Measurements from ENCODE around the gene PEAK1. TPM values are rescaled to one million over a fixed set of nuclear protein-coding genes. Genes with fewer than 3 reads are reported as not detected.

PEAK1 gene
- total and polyA plus RNA-seq, 3 donors from 2014 or later, result 33.2 to 130 (median 107) TPM

- Histone ChIP-seq H3K27ac (no peak overlapping the region), H3K9me3 (no peaks in the 10 kb centered on the region), H3K27me3 (no peaks in the 10 kb centered on the region), H3K4me1 (no peaks in the 10 kb centered on the region), H3K4me3 (no peak overlapping the region), H3K36me3 (ENCODE audit: low read depth, missing control alignments) (no peaks in the 10 kb centered on the region)
- TF ChIP-seq CTCF (IDR thresholded peaks at IDR 0.05) (no peak), POLR2A (IDR thresholded peaks at IDR 0.05) (no peak)
- 89 to 93% methylated on average over 7 of the region's 7 CpGs for WGBS, 2 donors
- intact Hi-C loops (cut with DNase I; ENCODE audit: low total_unique reads), result no loop called here
- no peak for DNase-seq
Observed at GRCh38 chr15:77127626-77128025, 292.3 kb downstream of the PEAK1 start.

- WGBS, 2 donors, result 73 to 94% methylated on average over 3 of the region's 3 CpGs
- no peak overlapping the region for H3K27ac ChIP-seq
- H3K27me3 ChIP-seq, result no peaks in the 10 kb centered on the region
- no peaks in the 10 kb centered on the region for H3K4me1 ChIP-seq
- H3K9me3 ChIP-seq, result no peaks in the 10 kb centered on the region
- H3K4me3 ChIP-seq, result no peak overlapping the region
- no peaks in the 10 kb centered on the region for H3K36me3 ChIP-seq (ENCODE audit: low read depth, missing control alignments)
- intact Hi-C loops (cut with DNase I; ENCODE audit: low total_unique reads), result no loop called here
- DNase-seq, result no peak
- no peak for TF ChIP-seq CTCF (IDR thresholded peaks at IDR 0.05)
- TF ChIP-seq POLR2A (IDR thresholded peaks at IDR 0.05), result no peak
Observed at GRCh38 chr15:77126529-77127326, 293.2 kb downstream of the PEAK1 start.

- Histone ChIP-seq H3K9me3 (no peaks in the 10 kb centered on the region), H3K27me3 (no peaks in the 10 kb centered on the region), H3K4me1 (no peaks in the 10 kb centered on the region), H3K36me3 (ENCODE audit: low read depth, missing control alignments) (no peaks in the 10 kb centered on the region), H3K4me3 (no peak overlapping the region), H3K27ac (no peak overlapping the region)
- TF ChIP-seq CTCF (IDR thresholded peaks at IDR 0.05), result no peak
- TF ChIP-seq POLR2A (IDR thresholded peaks at IDR 0.05), result no peak
- 63 to 92% methylated on average over 1 of the region's 1 CpG for WGBS, 2 donors
- intact Hi-C loops (cut with DNase I; ENCODE audit: low total_unique reads), result no loop called here
- DNase-seq, result no peak
Observed at GRCh38 chr15:77123854-77124253, 296.1 kb downstream of the PEAK1 start.

GRCh38 chr15:77122576-77122975 is 297.3 kb downstream of the PEAK1 start:
- WGBS, 2 donors, result 74 to 76% methylated on average over 2 of the region's 2 CpGs
- Histone ChIP-seq H3K36me3 (ENCODE audit: low read depth, missing control alignments) (no peaks in the 10 kb centered on the region), H3K27me3 (no peaks in the 10 kb centered on the region), H3K9me3 (no peaks in the 10 kb centered on the region), H3K4me1 (no peaks in the 10 kb centered on the region), H3K4me3 (no peak overlapping the region), H3K27ac (no peak overlapping the region)
- TF ChIP-seq CTCF (IDR thresholded peaks at IDR 0.05) (no peak), POLR2A (IDR thresholded peaks at IDR 0.05) (no peak)
- no peak for DNase-seq
- intact Hi-C loops (cut with DNase I; ENCODE audit: low total_unique reads), result no loop called here

- no peak for DNase-seq
- 89 to 95% methylated on average over 1 of the region's 1 CpG for WGBS, 2 donors
- Histone ChIP-seq H3K4me3 (no peak overlapping the region), H3K27ac (no peak overlapping the region), H3K27me3 (no peaks in the 10 kb centered on the region), H3K4me1 (no peaks in the 10 kb centered on the region), H3K9me3 (no peaks in the 10 kb centered on the region), H3K36me3 (ENCODE audit: low read depth, missing control alignments) (no peaks in the 10 kb centered on the region)
- intact Hi-C loops (cut with DNase I; ENCODE audit: low total_unique reads), result no loop called here
- TF ChIP-seq POLR2A (IDR thresholded peaks at IDR 0.05) (no peak), CTCF (IDR thresholded peaks at IDR 0.05) (no peak)
Observed at GRCh38 chr15:77121599-77121998, 298.3 kb downstream of the PEAK1 start.
